ENCODE results near the gene KRT74.

KRT74 gene

DNA sequence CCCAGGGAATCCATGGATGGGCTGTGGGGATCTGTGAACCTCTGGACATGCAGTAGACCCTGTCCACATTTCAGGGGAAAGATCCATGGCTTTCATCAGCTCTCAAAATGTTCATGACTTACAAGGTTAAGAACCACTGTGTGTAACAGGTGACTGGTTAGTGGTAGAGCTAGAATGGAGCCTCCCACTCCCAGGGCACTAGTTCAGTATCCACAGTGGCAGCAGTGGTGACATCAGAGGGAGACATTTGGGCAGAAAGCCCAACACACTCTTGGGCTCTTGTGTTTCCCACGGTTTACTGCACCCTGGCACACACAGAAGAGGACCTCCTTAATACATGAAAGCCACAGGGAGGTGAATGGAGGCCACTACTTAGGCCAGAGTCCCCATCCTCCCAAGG is 9.1 kb downstream of the KRT74 start:
- Histone ChIP-seq H2BK120ac (ENCODE audit: low read depth, low read length) (no peak overlapping the region), H4K91ac (ENCODE audit: low read length) (no peak overlapping the region), H2BK5ac (ENCODE audit: low read depth, low read length, poor library complexity, severe bottlenecking) (no peak overlapping the region), H3K4me1 (ENCODE audit: control insufficient read depth, insufficient read depth, low read depth, low read length) (no peaks in the 10 kb centered on the region), H3K23ac (ENCODE audit: low read length in 2 of 2) (no peak overlapping the region), H2BK15ac (ENCODE audit: low read depth, poor library complexity, severe bottlenecking) (no peak overlapping the region), H3K18ac (ENCODE audit: low read depth in 1 of 2, low read length in 2 of 2) (no peak overlapping the region), H3K79me1 (replicated peaks; ENCODE audit: low read length, poor library complexity, severe bottlenecking) (no peaks in the 10 kb centered on the region), H3K9ac (ENCODE audit: low read length) (no peak overlapping the region), H3K9me3 (ENCODE audit: control insufficient read depth, low read length) (no peaks in the 10 kb centered on the region), H2AFZ (ENCODE audit: low read depth, low read length) (no peak overlapping the region), H3K14ac (ENCODE audit: low read length in 2 of 2) (no peak overlapping the region), H3K4me2 (ENCODE audit: low read length, poor library complexity, severe bottlenecking) (no peak overlapping the region), H3K27me3 (ENCODE audit: control insufficient read depth in 1 of 2, insufficient read depth in 1 of 2, low read length in 2 of 2) (peaks cover 31 to 93% of the 10 kb centered on the region in 2 experiments), H2AK5ac (ENCODE audit: low read length, severe bottlenecking) (no peak overlapping the region), H3K36me3 (ENCODE audit: control insufficient read depth in 1 of 2, insufficient read depth in 2 of 2, low read depth in 1 of 2, low read length in 2 of 2) (no peaks in the 10 kb centered on the region), H4K8ac (ENCODE audit: low read length) (no peak overlapping the region), H3K27ac (ENCODE audit: low read length, poor library complexity, severe bottlenecking) (no peak overlapping the region), H3K4me3 (ENCODE audit: insufficient read depth in 1 of 2, low read depth in 1 of 2, low read length in 2 of 2) (no peak overlapping the region), H2BK12ac (ENCODE audit: low read length in 2 of 2) (no peak overlapping the region), H3K4ac (ENCODE audit: low read depth in 1 of 2, low read length in 2 of 2) (no peak overlapping the region)
- no peak for DNase-seq
- whole genome bisulfite sequencing = 75% methylated on average over 1 of the region's 1 CpG

GRCh38 chr12:52561880-52562449 is 11.7 kb downstream of the KRT74 start:
- Histone ChIP-seq H2BK15ac (ENCODE audit: low read depth, poor library complexity, severe bottlenecking) (no peak overlapping the region), H3K18ac (ENCODE audit: low read depth in 1 of 2, low read length in 2 of 2) (no peak overlapping the region), H3K9ac (ENCODE audit: low read length) (no peak overlapping the region), H3K4me1 (ENCODE audit: control insufficient read depth, insufficient read depth, low read depth, low read length) (no peaks in the 10 kb centered on the region), H4K91ac (ENCODE audit: low read length) (no peak overlapping the region), H2AK5ac (ENCODE audit: low read length, severe bottlenecking) (no peak overlapping the region), H3K79me1 (replicated peaks; ENCODE audit: low read length, poor library complexity, severe bottlenecking) (no peaks in the 10 kb centered on the region), H3K4me2 (ENCODE audit: low read length, poor library complexity, severe bottlenecking) (no peak overlapping the region), H3K14ac (ENCODE audit: low read length in 2 of 2) (no peak overlapping the region), H2BK120ac (ENCODE audit: low read depth, low read length) (no peak overlapping the region), H3K4me3 (ENCODE audit: insufficient read depth in 1 of 2, low read depth in 1 of 2, low read length in 2 of 2) (no peak overlapping the region), H3K36me3 (ENCODE audit: control insufficient read depth in 1 of 2, insufficient read depth in 2 of 2, low read depth in 1 of 2, low read length in 2 of 2) (no peaks in the 10 kb centered on the region), H2BK5ac (ENCODE audit: low read depth, low read length, poor library complexity, severe bottlenecking) (no peak overlapping the region), H2BK12ac (ENCODE audit: low read length in 2 of 2) (no peak overlapping the region), H2AFZ (ENCODE audit: low read depth, low read length) (no peak overlapping the region), H3K4ac (ENCODE audit: low read depth in 1 of 2, low read length in 2 of 2) (no peak overlapping the region), H3K9me3 (ENCODE audit: control insufficient read depth, low read length) (no peaks in the 10 kb centered on the region), H4K8ac (ENCODE audit: low read length) (no peak overlapping the region), H3K27ac (ENCODE audit: low read length, poor library complexity, severe bottlenecking) (no peak overlapping the region), H3K23ac (ENCODE audit: low read length in 2 of 2) (no peak overlapping the region), H3K27me3 (ENCODE audit: control insufficient read depth in 1 of 2, insufficient read depth in 1 of 2, low read length in 2 of 2) (peaks cover 16 to 90% of the 10 kb centered on the region in 2 experiments)
- WGBS = 92% methylated on average over 2 of the region's 3 CpGs
- DNase-seq = peak; percentile 2

- Histone ChIP-seq H2BK12ac (ENCODE audit: low read length in 2 of 2) (no peak overlapping the region), H4K91ac (ENCODE audit: low read length) (no peak overlapping the region), H3K4me3 (ENCODE audit: insufficient read depth in 1 of 2, low read depth in 1 of 2, low read length in 2 of 2) (no peak overlapping the region), H3K23ac (ENCODE audit: low read length in 2 of 2) (no peak overlapping the region), H3K4me1 (ENCODE audit: control insufficient read depth, insufficient read depth, low read depth, low read length) (no peaks in the 10 kb centered on the region), H3K27ac (ENCODE audit: low read length, poor library complexity, severe bottlenecking) (no peak overlapping the region), H3K79me1 (replicated peaks; ENCODE audit: low read length, poor library complexity, severe bottlenecking) (no peaks in the 10 kb centered on the region), H2BK15ac (ENCODE audit: low read depth, poor library complexity, severe bottlenecking) (no peak overlapping the region), H3K4ac (ENCODE audit: low read depth in 1 of 2, low read length in 2 of 2) (no peak overlapping the region), H2BK120ac (ENCODE audit: low read depth, low read length) (no peak overlapping the region), H2BK5ac (ENCODE audit: low read depth, low read length, poor library complexity, severe bottlenecking) (no peak overlapping the region), H3K18ac (ENCODE audit: low read depth in 1 of 2, low read length in 2 of 2) (no peak overlapping the region), H3K27me3 (ENCODE audit: control insufficient read depth in 1 of 2, insufficient read depth in 1 of 2, low read length in 2 of 2) (peaks cover 19 to 85% of the 10 kb centered on the region in 2 experiments), H3K9me3 (ENCODE audit: control insufficient read depth, low read length) (no peaks in the 10 kb centered on the region), H2AFZ (ENCODE audit: low read depth, low read length) (no peak overlapping the region), H4K8ac (ENCODE audit: low read length) (no peak overlapping the region), H2AK5ac (ENCODE audit: low read length, severe bottlenecking) (no peak overlapping the region), H3K36me3 (ENCODE audit: control insufficient read depth in 1 of 2, insufficient read depth in 2 of 2, low read depth in 1 of 2, low read length in 2 of 2) (no peaks in the 10 kb centered on the region), H3K9ac (ENCODE audit: low read length) (no peak overlapping the region), H3K4me2 (ENCODE audit: low read length, poor library complexity, severe bottlenecking) (no peak overlapping the region), H3K14ac (ENCODE audit: low read length in 2 of 2) (no peak overlapping the region)
- WGBS = 71% methylated on average over 4 of the region's 4 CpGs
- DNase-seq = no peak
Observed at GRCh38 chr12:52559979-52560378, 13.7 kb downstream of the KRT74 start.

GRCh38 chr12:52558781-52559445 is 14.7 kb downstream of the KRT74 start:
- no peaks in the 10 kb centered on the region for H3K36me3 ChIP-seq (ENCODE audit: control insufficient read depth in 1 of 2, insufficient read depth in 2 of 2, low read depth in 1 of 2, low read length in 2 of 2)
- H3K4me2 ChIP-seq (ENCODE audit: low read length, poor library complexity, severe bottlenecking) = no peak overlapping the region
- H3K79me1 ChIP-seq (replicated peaks; ENCODE audit: low read length, poor library complexity, severe bottlenecking) = no peaks in the 10 kb centered on the region
- no peak overlapping the region for H2AK5ac ChIP-seq (ENCODE audit: low read length, severe bottlenecking)
- H3K4me1 ChIP-seq (ENCODE audit: control insufficient read depth, insufficient read depth, low read depth, low read length) = no peaks in the 10 kb centered on the region
- H3K4me3 ChIP-seq (ENCODE audit: insufficient read depth in 1 of 2, low read depth in 1 of 2, low read length in 2 of 2) = no peak overlapping the region
- H2BK12ac ChIP-seq (ENCODE audit: low read length in 2 of 2) = no peak overlapping the region
- H3K9ac ChIP-seq (ENCODE audit: low read length) = no peak overlapping the region
- H4K8ac ChIP-seq (ENCODE audit: low read length) = no peak overlapping the region
- DNase-seq = no peak
- peaks cover 30 to 85% of the 10 kb centered on the region in 2 experiments for H3K27me3 ChIP-seq (ENCODE audit: control insufficient read depth in 1 of 2, insufficient read depth in 1 of 2, low read length in 2 of 2)
- no peak overlapping the region for H3K23ac ChIP-seq (ENCODE audit: low read length in 2 of 2)
- no peaks in the 10 kb centered on the region for H3K9me3 ChIP-seq (ENCODE audit: control insufficient read depth, low read length)
- no peak overlapping the region for H2BK15ac ChIP-seq (ENCODE audit: low read depth, poor library complexity, severe bottlenecking)
- no peak overlapping the region for H3K18ac ChIP-seq (ENCODE audit: low read depth in 1 of 2, low read length in 2 of 2)
- WGBS = 79% methylated on average over 8 of the region's 8 CpGs
- no peak overlapping the region for H4K91ac ChIP-seq (ENCODE audit: low read length)
- no peak overlapping the region for H2BK5ac ChIP-seq (ENCODE audit: low read depth, low read length, poor library complexity, severe bottlenecking)
- H3K14ac ChIP-seq (ENCODE audit: low read length in 2 of 2) = no peak overlapping the region
- no peak overlapping the region for H2AFZ ChIP-seq (ENCODE audit: low read depth, low read length)
- H2BK120ac ChIP-seq (ENCODE audit: low read depth, low read length) = no peak overlapping the region
- H3K4ac ChIP-seq (ENCODE audit: low read depth in 1 of 2, low read length in 2 of 2) = no peak overlapping the region
- no peak overlapping the region for H3K27ac ChIP-seq (ENCODE audit: low read length, poor library complexity, severe bottlenecking)

All from mesenchymal stem cell (in vitro differentiated cells and primary cell).